Nephron progenitor cell (in vitro differentiated cells): ENCODE measurements around the gene ITGA4.

Experiments used
- DNase-seq: peaks from one replicate; pipeline ENCODE4 v3.0.0; 2021
- H3K27ac Mint-ChIP-seq: 2 replicates; pipeline ENCODE4 v1.8.0; 2021; ENCODE audit warnings: mild to moderate bottlenecking, moderate library complexity, mixed read lengths
- H3K27me3 Mint-ChIP-seq: 2 replicates; pipeline ENCODE4 v1.8.0; 2021; ENCODE audit warnings: mild to moderate bottlenecking, low read depth, mixed read lengths; ENCODE audit not compliant: poor library complexity
- H3K36me3 Mint-ChIP-seq: 2 replicates; pipeline ENCODE4 v1.8.0; 2021; ENCODE audit warnings: low read depth, mixed read lengths
- H3K4me1 Mint-ChIP-seq: 2 replicates; pipeline ENCODE4 v1.8.0; 2021; ENCODE audit warnings: mixed read lengths
- H3K4me3 Mint-ChIP-seq: 2 replicates; pipeline ENCODE4 v1.8.0; 2021; ENCODE audit warnings: mild to moderate bottlenecking, moderate library complexity, mixed read lengths
- H3K9me3 Mint-ChIP-seq: 2 replicates; pipeline ENCODE4 v1.8.0; 2021; ENCODE audit warnings: mild to moderate bottlenecking, moderate library complexity, mixed read lengths
- TF ChIP-seq, protein P1 (sequence below): fragments of 200-600 bp; sonication (generic); IDR thresholded peaks from 2 replicates; pipeline ENCODE4 v1.5.0; 2021; ENCODE audit warnings: antibody characterized with exemption

The ITGA4 gene

DNA sequence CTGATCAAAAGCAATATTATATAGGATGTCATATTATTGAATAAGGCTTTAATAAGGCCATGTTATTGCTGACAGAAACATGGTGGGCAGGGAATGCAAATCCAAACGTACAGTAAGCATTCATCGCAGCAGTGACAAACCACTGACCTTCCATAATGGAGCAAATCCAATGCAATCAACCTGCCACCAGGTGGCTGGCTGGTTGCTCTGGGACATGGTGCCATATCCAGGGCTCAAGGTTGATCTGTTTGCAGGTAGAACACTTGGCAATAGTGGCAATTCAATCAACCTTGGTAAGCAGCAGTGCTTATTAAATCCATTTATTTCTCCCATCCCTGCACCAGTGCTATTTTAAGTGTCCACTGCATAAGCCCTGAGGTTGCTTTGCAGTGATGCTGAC, 124.3 kb downstream of the ITGA4 start:
- Mint-ChIP-seq H3K4me1 (peaks cover 10% of the 10 kb centered on the region), H3K27me3 (peaks cover 6% of the 10 kb centered on the region), H3K36me3 (no peaks in the 10 kb centered on the region), H3K9me3 (no peaks in the 10 kb centered on the region), H3K27ac (no peak overlapping the region), H3K4me3 (no peak overlapping the region)
- no peak for DNase-seq
- TF ChIP-seq, protein P1, sequence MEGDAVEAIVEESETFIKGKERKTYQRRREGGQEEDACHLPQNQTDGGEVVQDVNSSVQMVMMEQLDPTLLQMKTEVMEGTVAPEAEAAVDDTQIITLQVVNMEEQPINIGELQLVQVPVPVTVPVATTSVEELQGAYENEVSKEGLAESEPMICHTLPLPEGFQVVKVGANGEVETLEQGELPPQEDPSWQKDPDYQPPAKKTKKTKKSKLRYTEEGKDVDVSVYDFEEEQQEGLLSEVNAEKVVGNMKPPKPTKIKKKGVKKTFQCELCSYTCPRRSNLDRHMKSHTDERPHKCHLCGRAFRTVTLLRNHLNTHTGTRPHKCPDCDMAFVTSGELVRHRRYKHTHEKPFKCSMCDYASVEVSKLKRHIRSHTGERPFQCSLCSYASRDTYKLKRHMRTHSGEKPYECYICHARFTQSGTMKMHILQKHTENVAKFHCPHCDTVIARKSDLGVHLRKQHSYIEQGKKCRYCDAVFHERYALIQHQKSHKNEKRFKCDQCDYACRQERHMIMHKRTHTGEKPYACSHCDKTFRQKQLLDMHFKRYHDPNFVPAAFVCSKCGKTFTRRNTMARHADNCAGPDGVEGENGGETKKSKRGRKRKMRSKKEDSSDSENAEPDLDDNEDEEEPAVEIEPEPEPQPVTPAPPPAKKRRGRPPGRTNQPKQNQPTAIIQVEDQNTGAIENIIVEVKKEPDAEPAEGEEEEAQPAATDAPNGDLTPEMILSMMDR: no peak

DNA sequence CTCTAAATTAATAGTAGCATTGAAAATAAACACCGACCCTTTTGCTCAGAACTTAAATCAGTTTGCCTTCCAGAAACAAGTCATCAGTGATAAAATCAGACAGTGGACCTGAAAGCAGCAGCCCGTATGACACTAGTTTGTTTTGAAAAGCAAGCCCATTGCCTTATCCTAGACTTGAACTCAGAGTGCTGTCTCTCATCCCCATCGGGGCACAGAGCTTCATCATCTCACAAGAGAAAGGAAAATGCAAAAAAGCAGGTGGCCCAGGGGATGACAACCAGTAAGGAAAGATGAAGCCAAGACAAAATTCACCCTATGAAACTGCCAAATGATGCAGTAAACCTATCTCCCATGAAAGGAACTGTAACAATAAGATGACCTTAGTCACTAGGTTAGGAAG, 128.5 kb downstream of the ITGA4 start:
- Mint-ChIP-seq H3K36me3 (no peaks in the 10 kb centered on the region), H3K4me3 (no peak overlapping the region), H3K4me1 (peaks cover 18% of the 10 kb centered on the region), H3K27me3 (peaks cover 6% of the 10 kb centered on the region), H3K27ac (no peak overlapping the region), H3K9me3 (no peaks in the 10 kb centered on the region)
- DNase-seq: no peak
- TF ChIP-seq, protein P1: no peak
